Endothelial cell of umbilical vein (primary cell): ENCODE data around the gene CYP39A1. TPM values are rescaled to one million over a fixed set of nuclear protein-coding genes. Genes with fewer than 3 reads are reported as not detected.

Experiments used
- BruUV-seq: library from RNA; stranded (reverse); fragments of 400-500 nt; replicated peaks from 2 replicates; lab custom pipeline; 2021; lab: Mats Ljungman, UMichigan
- CTCF ChIA-PET: fragments of 300-600, 350-600 bp; sonication (Branson Sonifier 250); formaldehyde crosslinking; loops from one replicate; lab custom pipeline; 2021; ENCODE audit warnings: antibody characterized with exemption, inconsistent platforms; lab: Charles Lee
- POLR2A ChIA-PET: fragments of 300-600, 350-600 bp; sonication (Branson Sonifier 250); formaldehyde crosslinking; loops from one replicate; lab custom pipeline; 2021; ENCODE audit warnings: antibody characterized with exemption, inconsistent platforms; lab: Charles Lee
- DNase-seq: peaks from one replicate; pipeline ENCODE4 v3.0.0-alpha.2; 2011; ENCODE audit warnings: low read depth, low spot score
- FAIRE-seq: peaks from 2 replicates; lab custom pipeline; 2011; peaks lifted over from hg19 to GRCh38; lab: Jason Lieb, UNC
- H2AFZ ChIP-seq: 2 replicates; pipeline ENCODE4 v1.6.0; 2012; ENCODE audit warnings: low read depth, low read length, control low read depth, inconsistent platforms
- H3K27ac ChIP-seq: 2 replicates; pipeline ENCODE4 v1.5.1; 2011; ENCODE audit warnings: low read depth, mild to moderate bottlenecking, control low read depth, low read length, moderate library complexity; ENCODE audit not compliant: insufficient read depth
- H3K27me3 ChIP-seq, 2 experiments: 2 replicates each; pipeline versions ENCODE4 v1.6.0 to v1.6.1; 2011; ENCODE audit warnings: low read length in 2 of 2, mixed read lengths in 1 of 2; ENCODE audit not compliant: control insufficient read depth in 2 of 2, insufficient read depth in 2 of 2
- H3K36me3 ChIP-seq, 2 experiments: 2 replicates in 1 of 2; 3 replicates in 1 of 2; pipeline ENCODE4 v1.5.1; 2011; ENCODE audit warnings: low read length in 2 of 2, mild to moderate bottlenecking in 1 of 2, moderate library complexity in 1 of 2; ENCODE audit not compliant: control insufficient read depth in 2 of 2, insufficient read depth in 2 of 2; ENCODE audit errors: extremely low read depth in 1 of 2
- H3K4me1 ChIP-seq: 3 replicates; pipeline ENCODE4 v1.5.1; 2011; ENCODE audit warnings: mild to moderate bottlenecking, low read length; ENCODE audit not compliant: control insufficient read depth, insufficient read depth; ENCODE audit errors: extremely low read depth
- H3K4me2 ChIP-seq: 2 replicates; pipeline ENCODE4 v1.6.1; 2011; ENCODE audit warnings: low read length, control low read depth, mixed read lengths; ENCODE audit not compliant: insufficient read depth
- H3K4me3 ChIP-seq, 3 experiments: fragments of 200-600 bp in 1 of 3; sonication (generic), shearing (Covaris generic) in 1 of 3; replicated peaks in 1 of 3; 2 replicates each; pipeline ENCODE4 v1.5.1; 2011 to 2016; ENCODE audit warnings: control low read depth in 3 of 3, low read length in 3 of 3, mild to moderate bottlenecking in 2 of 3, inconsistent platforms in 1 of 3, low read depth in 1 of 3, moderate library complexity in 1 of 3; ENCODE audit not compliant: insufficient read depth in 1 of 3
- H3K79me2 ChIP-seq: 2 replicates; pipeline ENCODE4 v1.6.0; 2012; ENCODE audit warnings: low read length, inconsistent platforms; ENCODE audit not compliant: control insufficient read depth, insufficient read depth
- H3K9ac ChIP-seq: replicated peaks from 2 replicates; pipeline ENCODE3; 2011; ENCODE audit warnings: low read length, control low read depth; ENCODE audit not compliant: insufficient read depth; ENCODE audit errors: extremely low read depth
- H3K9me1 ChIP-seq: replicated peaks from 3 replicates; pipeline ENCODE4 v1.6.0; 2011; ENCODE audit warnings: mild to moderate bottlenecking, low read length; ENCODE audit not compliant: control insufficient read depth, insufficient read depth; ENCODE audit errors: extremely low read depth
- H3K9me3 ChIP-seq: replicated peaks from 2 replicates; pipeline ENCODE4 v1.5.1; 2012; ENCODE audit warnings: low read length, inconsistent platforms; ENCODE audit not compliant: control insufficient read depth, insufficient read depth
- H4K20me1 ChIP-seq: replicated peaks from 2 replicates; pipeline ENCODE3; 2011; ENCODE audit warnings: mild to moderate bottlenecking, low read length; ENCODE audit not compliant: control insufficient read depth, insufficient read depth; ENCODE audit errors: extremely low read depth
- CTCF ChIP-seq, 2 donors: IDR thresholded peaks; 1 replicate in 1 of 2; 2 replicates in 1 of 2; pipeline ENCODE4 v1.5.1; 2011; ENCODE audit warnings: low read length in 2 of 2, mild to moderate bottlenecking in 2 of 2, moderate library complexity in 2 of 2, control low read depth in 1 of 2, inconsistent platforms in 1 of 2, low read depth in 1 of 2; ENCODE audit not compliant: insufficient read depth in 1 of 2; ENCODE audit errors: extremely low read depth in 1 of 2
- EZH2 ChIP-seq: IDR thresholded peaks from 2 replicates; pipeline ENCODE4 v1.6.1; 2012; ENCODE audit warnings: borderline replicate concordance, low read depth, mild to moderate bottlenecking, moderate library complexity, low read length, inconsistent platforms; ENCODE audit not compliant: severe bottlenecking
- FOS ChIP-seq: IDR thresholded peaks from 2 replicates; pipeline ENCODE4 v1.6.1; 2011; ENCODE audit warnings: mild to moderate bottlenecking, low read length, moderate library complexity, borderline replicate concordance; ENCODE audit not compliant: insufficient read depth
- GATA2 ChIP-seq: IDR thresholded peaks from 2 replicates; pipeline ENCODE4 v1.7.0; 2011; ENCODE audit warnings: low read depth, mild to moderate bottlenecking, moderate library complexity, mixed read lengths, low read length; ENCODE audit not compliant: insufficient read length, insufficient read depth
- JUN ChIP-seq: IDR thresholded peaks from 2 replicates; pipeline ENCODE4 v1.6.1; 2011; ENCODE audit warnings: borderline replicate concordance, low read depth; ENCODE audit not compliant: insufficient read length, insufficient read depth
- MAX ChIP-seq: IDR thresholded peaks from 2 replicates; pipeline ENCODE4 v1.6.1; 2011; ENCODE audit not compliant: insufficient read depth, insufficient read length
- MYC ChIP-seq: IDR thresholded peaks from one replicate; pipeline ENCODE4 v1.6.1; 2011; ENCODE audit warnings: mild to moderate bottlenecking, low read depth, low read length
- POLR2A ChIP-seq: IDR thresholded peaks from 2 replicates; pipeline ENCODE4 v1.6.1; 2012; ENCODE audit warnings: low read depth, mild to moderate bottlenecking, control low read depth, low read length
- POLR2AphosphoS5 ChIP-seq: IDR thresholded peaks from 2 replicates; pipeline ENCODE4 v1.6.1; 2012; ENCODE audit warnings: low read depth, mild to moderate bottlenecking, control low read depth, low read length, moderate library complexity; ENCODE audit not compliant: insufficient read depth
- dilution Hi-C: fragments of 300-500 bp; cut with MboI; formaldehyde crosslinking; loops from one replicate; pipeline ENCODE4 v1.15.0; 2019; ENCODE audit warnings: low sequenced_read_pairs; ENCODE audit not compliant: extremely low pct_ligation_motif_present
- intact Hi-C: fragments of 100-400 bp; cut with micrococcal nuclease; formaldehyde crosslinking; loops from one replicate; pipeline ENCODE4 v1.10.0; 2022
- polyA plus RNA-seq, 4 experiments: library from polyadenylated mRNA; depleted of rRNA in 3 of 4; stranded (reverse) in 3 of 4; unstranded in 1 of 4; fragments of >200 nt; gene quantifications; 2 replicates each; pipeline versions ENCODE4 v1.2.1 to v1.2.3, GENCODE V29; 2011 to 2012; ENCODE audit warnings: missing spikeins in 1 of 4
- total RNA-seq: library from RNA; stranded (reverse); gene quantifications from 2 replicates; pipeline ENCODE4 v1.2.3, GENCODE V29; 2021

CYP39A1 gene
- total and polyA plus RNA-seq, 2 donors (not counting 3 experiments of a cell fraction or from before 2014, with no cell fraction given), result not detected

- Histone ChIP-seq H3K27me3 (peaks cover 0 to 2% of the 10 kb centered on the region in 2 experiments), H3K4me1 (no peaks in the 10 kb centered on the region), H3K79me2 (no peaks in the 10 kb centered on the region), H3K4me3 (no peak overlapping the region), H3K36me3 (no peaks in the 10 kb centered on the region), H2AFZ (no peak overlapping the region), H3K27ac (no peak overlapping the region), H3K9ac (no peak overlapping the region), H3K9me1 (no peaks in the 10 kb centered on the region), H3K9me3 (no peaks in the 10 kb centered on the region), H4K20me1 (no peaks in the 10 kb centered on the region), H3K4me2 (no peak overlapping the region)
- intact Hi-C loops, result no loop called here
- no peak for DNase-seq
- ChIA-PET POLR2A (no interaction called here), CTCF (no interaction called here)
- no TSS peak for BruUV-seq
- dilution Hi-C loops, result no loop called here
- TF ChIP-seq JUN, result no peak
- no peak for TF ChIP-seq MAX
- no peak for TF ChIP-seq EZH2
- no peak for TF ChIP-seq POLR2A
- TF ChIP-seq GATA2, result no peak
- no peak for TF ChIP-seq CTCF (IDR thresholded peaks at IDR 0.05; ENCODE audit: extremely low read depth in 1 of 2, insufficient read depth in 1 of 2, low read depth in 1 of 2, low read length in 2 of 2)
- no peak for FAIRE-seq
Observed at GRCh38 chr6:46590765-46591164, 61.9 kb downstream of the CYP39A1 start.

- FAIRE-seq (no peak), DNase-seq (no peak)
- Histone ChIP-seq H3K9me3 (no peaks in the 10 kb centered on the region), H3K9me1 (no peaks in the 10 kb centered on the region), H3K27me3 (peaks cover 0 to 2% of the 10 kb centered on the region in 2 experiments), H3K27ac (no peak overlapping the region), H3K36me3 (no peaks in the 10 kb centered on the region), H3K4me1 (no peaks in the 10 kb centered on the region), H3K9ac (no peak overlapping the region), H2AFZ (no peak overlapping the region), H3K4me3 (no peak overlapping the region), H4K20me1 (no peaks in the 10 kb centered on the region), H3K79me2 (no peaks in the 10 kb centered on the region), H3K4me2 (no peak overlapping the region)
- TF ChIP-seq EZH2, result no peak
- TF ChIP-seq CTCF (IDR thresholded peaks at IDR 0.05; ENCODE audit: extremely low read depth in 1 of 2, insufficient read depth in 1 of 2, low read depth in 1 of 2, low read length in 2 of 2), result no peak
- TF ChIP-seq GATA2, result no peak
- no peak for TF ChIP-seq MYC
- TF ChIP-seq JUN, result no peak
- no peak for TF ChIP-seq FOS
- no peak for TF ChIP-seq POLR2A
- TF ChIP-seq POLR2AphosphoS5, result no peak
- TF ChIP-seq MAX, result no peak
- CTCF ChIA-PET, result no interaction called here
- dilution Hi-C loops, result no loop called here
- intact Hi-C loops, result no loop called here
- no TSS peak for BruUV-seq
- POLR2A ChIA-PET, result no interaction called here
Observed at GRCh38 chr6:46586906-46587305, 65.7 kb downstream of the CYP39A1 start.
